OCI-LY1 (cell line): ENCODE results near the gene GALNT8.

Experiments
- CTCF ChIP-seq: fragments of 200-600 bp; sonication (generic), shearing (Covaris generic); IDR thresholded peaks from 2 replicates; pipeline ENCODE4 v1.5.1; 2017; ENCODE audit warnings: mild to moderate bottlenecking, antibody characterized with exemption, low read length, moderate library complexity, mixed read lengths
- EZH2 ChIP-seq: fragments of 200-600 bp; sonication (generic), shearing (Covaris generic); IDR thresholded peaks from 2 replicates; pipeline ENCODE4 v1.8.0; 2017; ENCODE audit warnings: borderline replicate concordance, mixed run types, mild to moderate bottlenecking, antibody characterized with exemption, low read length, moderate library complexity, mixed read lengths

GRCh38 chr12:4789776-4790175 lies 69.6 kb downstream of the GALNT8 start:
- no peak for TF ChIP-seq CTCF
- no peak for TF ChIP-seq EZH2
